ENCODE measurements around the gene BPIFB6. TPM values are rescaled to one million over a fixed set of nuclear protein-coding genes. Genes with fewer than 3 reads are reported as not detected.

The BPIFB6 gene
- total and polyA plus RNA-seq, 2 donors (not counting 3 experiments of a cell fraction or from before 2014, with no cell fraction given), result not detected

DNA sequence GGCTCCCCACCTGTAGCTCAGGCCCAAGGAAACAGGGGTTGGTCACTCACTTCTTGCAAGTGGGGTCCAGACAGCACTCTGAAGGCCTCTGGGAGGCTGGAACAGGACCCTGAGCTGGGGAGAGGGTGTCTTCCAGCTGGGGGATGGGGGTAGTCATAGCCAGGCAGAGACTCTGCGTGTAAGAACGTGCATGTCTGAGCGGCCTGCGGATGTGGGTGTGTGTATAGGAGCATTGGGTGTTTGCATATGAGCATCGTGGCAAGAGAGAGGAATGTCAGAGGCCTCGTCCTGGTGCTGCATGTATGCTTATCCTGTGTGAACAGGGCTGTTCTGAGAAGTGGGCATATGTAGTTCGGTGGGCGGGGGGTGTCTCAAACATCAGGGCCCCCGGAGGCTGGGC, 34.3 kb downstream of the BPIFB6 start:
- H3K9me1 ChIP-seq (replicated peaks; ENCODE audit: control insufficient read depth, extremely low read depth, insufficient read depth, low read length), result no peaks in the 10 kb centered on the region
- intact Hi-C loops (cut with micrococcal nuclease), result no loop called here
- CTCF ChIA-PET, result no interaction called here
- BruUV-seq (replicated peaks), result no TSS peak
- H3K79me2 ChIP-seq (ENCODE audit: control insufficient read depth, insufficient read depth, low read length), result no peaks in the 10 kb centered on the region
- H3K27me3 ChIP-seq (ENCODE audit: control insufficient read depth in 2 of 2, insufficient read depth in 2 of 2, low read length in 2 of 2), result no peaks in the 10 kb centered on the region
- no peak overlapping the region for H3K4me3 ChIP-seq (replicated peaks in 1 of 3; ENCODE audit: insufficient read depth in 1 of 3, low read depth in 1 of 3, low read length in 3 of 3)
- H3K36me3 ChIP-seq (ENCODE audit: control insufficient read depth in 2 of 2, extremely low read depth in 1 of 2, insufficient read depth in 2 of 2, low read length in 2 of 2), result no peaks in the 10 kb centered on the region
- no peaks in the 10 kb centered on the region for H4K20me1 ChIP-seq (replicated peaks; ENCODE audit: control insufficient read depth, extremely low read depth, insufficient read depth, low read length)
- H3K27ac ChIP-seq (ENCODE audit: insufficient read depth, low read depth, low read length), result no peak overlapping the region
- DNase-seq (ENCODE audit: low read depth, low spot score), result no peak
- no peak for FAIRE-seq
- dilution Hi-C loops (cut with MboI; ENCODE audit: extremely low pct_ligation_motif_present, low sequenced_read_pairs), result no loop called here
- no peak overlapping the region for H3K9ac ChIP-seq (replicated peaks; ENCODE audit: extremely low read depth, insufficient read depth, low read length)
- POLR2A ChIA-PET, result no interaction called here
- no peak overlapping the region for H2AFZ ChIP-seq (ENCODE audit: low read depth, low read length)
- no peaks in the 10 kb centered on the region for H3K9me3 ChIP-seq (replicated peaks; ENCODE audit: control insufficient read depth, insufficient read depth, low read length)
- H3K4me2 ChIP-seq (ENCODE audit: insufficient read depth, low read length), result no peak overlapping the region
- H3K4me1 ChIP-seq (ENCODE audit: control insufficient read depth, extremely low read depth, insufficient read depth, low read length), result no peaks in the 10 kb centered on the region
- TF ChIP-seq, protein P1, sequence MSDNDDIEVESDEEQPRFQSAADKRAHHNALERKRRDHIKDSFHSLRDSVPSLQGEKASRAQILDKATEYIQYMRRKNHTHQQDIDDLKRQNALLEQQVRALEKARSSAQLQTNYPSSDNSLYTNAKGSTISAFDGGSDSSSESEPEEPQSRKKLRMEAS (IDR thresholded peaks at IDR 0.05; ENCODE audit: insufficient read depth, insufficient read length), result no peak
- TF ChIP-seq, protein P2, sequence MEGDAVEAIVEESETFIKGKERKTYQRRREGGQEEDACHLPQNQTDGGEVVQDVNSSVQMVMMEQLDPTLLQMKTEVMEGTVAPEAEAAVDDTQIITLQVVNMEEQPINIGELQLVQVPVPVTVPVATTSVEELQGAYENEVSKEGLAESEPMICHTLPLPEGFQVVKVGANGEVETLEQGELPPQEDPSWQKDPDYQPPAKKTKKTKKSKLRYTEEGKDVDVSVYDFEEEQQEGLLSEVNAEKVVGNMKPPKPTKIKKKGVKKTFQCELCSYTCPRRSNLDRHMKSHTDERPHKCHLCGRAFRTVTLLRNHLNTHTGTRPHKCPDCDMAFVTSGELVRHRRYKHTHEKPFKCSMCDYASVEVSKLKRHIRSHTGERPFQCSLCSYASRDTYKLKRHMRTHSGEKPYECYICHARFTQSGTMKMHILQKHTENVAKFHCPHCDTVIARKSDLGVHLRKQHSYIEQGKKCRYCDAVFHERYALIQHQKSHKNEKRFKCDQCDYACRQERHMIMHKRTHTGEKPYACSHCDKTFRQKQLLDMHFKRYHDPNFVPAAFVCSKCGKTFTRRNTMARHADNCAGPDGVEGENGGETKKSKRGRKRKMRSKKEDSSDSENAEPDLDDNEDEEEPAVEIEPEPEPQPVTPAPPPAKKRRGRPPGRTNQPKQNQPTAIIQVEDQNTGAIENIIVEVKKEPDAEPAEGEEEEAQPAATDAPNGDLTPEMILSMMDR (IDR thresholded peaks at IDR 0.05; ENCODE audit: extremely low read depth in 1 of 2, insufficient read depth in 1 of 2, low read depth in 1 of 2, low read length in 2 of 2), result no peak
- TF ChIP-seq FOS (IDR thresholded peaks at IDR 0.05; ENCODE audit: borderline replicate concordance, insufficient read depth, low read length) (no peak), EZH2 (IDR thresholded peaks at IDR 0.05; ENCODE audit: borderline replicate concordance, low read depth, low read length, severe bottlenecking) (no peak), JUN (IDR thresholded peaks at IDR 0.05; ENCODE audit: borderline replicate concordance, insufficient read depth, insufficient read length, low read depth) (no peak), POLR2AphosphoS5 (IDR thresholded peaks at IDR 0.05; ENCODE audit: insufficient read depth, low read depth, low read length) (no peak), GATA2 (IDR thresholded peaks at IDR 0.05; ENCODE audit: insufficient read depth, insufficient read length, low read depth, low read length) (no peak), POLR2A (IDR thresholded peaks at IDR 0.05; ENCODE audit: low read depth, low read length) (no peak), MYC (IDR thresholded peaks at IDR 0.05; ENCODE audit: low read depth, low read length) (no peak)

Measured in endothelial cell of umbilical vein (primary cell).